ENCODE results near the gene FGF12.

GRCh38 chr3:192578729-192579128, 148.6 kb downstream of the FGF12 start:
- TF ChIP-seq CTCF (IDR thresholded peaks at IDR 0.05) (no peak), EP300 (IDR thresholded peaks at IDR 0.05) (no peak)

Measured in tibial nerve (tissue), 4 donors.